Effector CD4-positive, alpha-beta T cell (primary cell): ENCODE measurements around the gene C2CD2.
"Not testable (repeated sequence)": the region's sequence is repeated elsewhere in the genome, so short reads cannot be mapped to it uniquely, and the experiment has no call there.

ENCODE experiments used
- DNase-seq: peaks from one replicate; pipeline ENCODE4 v3.0.0-alpha.2; 2020
- total RNA-seq: gene quantifications from one replicate; lab custom pipeline; 2026; lab: John Stamatoyannopoulos, UW

The C2CD2 gene
- 12.9 reads per million, percentile 37 among the genes with 10 or more reads in this experiment for total RNA-seq

DNA sequence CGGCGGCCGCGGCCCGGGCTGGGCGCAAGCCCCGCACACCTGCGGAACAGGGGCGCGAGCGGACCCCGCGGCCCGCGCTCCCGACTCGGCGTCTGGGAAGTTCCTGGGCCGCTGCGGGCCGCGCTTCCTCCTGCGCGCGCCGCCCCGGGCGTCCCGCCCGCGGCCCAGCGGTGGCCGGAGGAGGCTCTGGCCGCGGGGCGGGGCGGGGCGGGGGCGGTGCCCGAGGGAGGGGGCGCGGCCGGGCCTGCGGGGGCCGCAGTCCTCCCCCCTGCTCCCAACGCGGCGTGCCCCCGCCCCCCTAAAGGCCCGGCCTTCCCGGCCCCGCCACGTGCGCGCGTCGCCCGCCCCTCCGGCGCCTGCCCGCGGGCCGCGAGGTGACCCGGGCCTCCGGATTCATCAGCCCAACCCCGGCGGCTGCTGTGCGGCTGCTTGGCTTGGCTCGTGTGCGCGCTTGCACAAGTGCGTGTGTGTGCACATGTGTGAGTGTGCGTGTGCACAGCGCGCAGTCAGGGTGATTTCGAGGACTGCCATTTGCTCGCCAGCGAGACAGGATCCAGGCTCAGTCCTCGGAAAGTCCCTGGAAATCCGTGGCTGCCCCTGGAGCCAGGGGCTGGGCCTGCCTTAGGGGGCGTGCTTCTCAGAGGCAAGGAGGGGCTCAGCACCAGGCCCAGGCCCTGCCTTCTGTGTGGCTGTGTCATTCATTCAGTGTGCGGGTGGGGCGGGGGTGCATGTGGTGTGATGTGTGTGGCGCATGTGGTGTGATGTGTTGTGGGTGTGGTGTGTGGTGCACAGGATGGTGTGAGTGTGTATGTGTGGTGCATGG, at the start of gene C2CD2:
C2CD2 (minus strand) TSS at position 188 of the 823 bp plus-strand sequence. CDS start 370 bp downstream, outside the sequence.
- no peak for DNase-seq

DNA sequence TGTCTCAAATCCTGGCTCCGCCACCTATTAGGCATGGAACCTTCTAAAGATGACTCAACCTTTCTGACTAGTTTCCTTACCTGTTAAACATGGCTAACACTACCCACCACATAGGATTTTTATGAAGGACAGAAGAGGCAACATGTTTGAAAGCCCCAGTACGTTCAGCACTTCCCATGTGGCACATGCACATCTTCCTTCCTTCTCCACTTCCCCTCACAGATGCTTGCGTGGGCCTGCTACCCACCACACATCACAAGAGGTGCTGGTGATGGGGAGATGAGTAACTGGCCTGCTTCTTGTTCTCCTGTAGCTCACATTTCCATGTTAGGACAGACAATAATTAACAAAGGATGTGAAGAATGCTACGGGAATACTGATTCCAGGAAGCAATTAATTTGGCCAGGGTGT, 49.2 kb upstream of the C2CD2 start:
- no peak for DNase-seq

DNA sequence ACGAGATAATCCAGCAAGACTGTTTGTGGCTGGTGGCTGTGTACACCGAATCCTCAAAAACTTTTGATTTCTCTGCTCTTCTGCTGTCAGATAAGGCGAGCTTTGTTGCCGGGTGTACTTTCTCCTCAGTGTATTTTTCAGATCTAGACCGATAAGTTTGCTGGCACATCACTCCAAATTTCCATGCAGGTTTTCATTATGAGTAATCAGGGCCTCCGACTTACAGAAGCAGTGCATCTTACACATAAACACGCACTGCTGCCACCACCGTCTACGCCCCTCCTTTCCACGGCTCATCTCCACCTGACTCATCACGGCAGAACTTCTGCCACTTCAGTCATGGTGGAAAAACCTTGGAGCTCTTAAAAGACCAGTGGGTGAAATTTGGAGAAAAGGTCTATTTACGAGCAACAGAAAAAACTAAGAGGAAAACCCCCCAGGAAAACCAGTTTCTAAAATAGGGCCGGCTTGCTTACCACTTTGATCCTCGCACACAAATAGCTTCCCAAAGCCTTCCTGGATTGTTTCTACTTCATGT, 48.7 kb upstream of the C2CD2 start:
- peak; percentile 28 for DNase-seq

DNA sequence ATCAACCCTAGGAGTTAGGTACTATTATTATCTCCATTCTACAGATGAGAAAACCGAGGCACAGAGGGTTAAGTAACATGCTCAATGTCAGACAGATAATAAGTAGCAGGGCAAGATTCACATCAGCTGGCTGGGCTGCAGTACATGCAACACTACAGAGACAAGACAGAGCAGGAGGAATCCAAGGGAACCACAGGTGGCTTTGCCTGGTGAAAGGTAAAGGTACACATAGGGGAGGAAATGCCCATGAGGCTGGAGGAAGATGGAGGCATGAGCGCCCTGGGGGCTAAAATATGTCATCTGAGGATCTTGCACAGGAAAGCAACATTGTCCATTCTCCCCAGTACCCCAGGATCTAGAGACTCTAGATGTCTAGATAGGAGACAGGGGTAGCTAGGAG, 48.0 kb upstream of the C2CD2 start:
- DNase-seq: no peak

DNA sequence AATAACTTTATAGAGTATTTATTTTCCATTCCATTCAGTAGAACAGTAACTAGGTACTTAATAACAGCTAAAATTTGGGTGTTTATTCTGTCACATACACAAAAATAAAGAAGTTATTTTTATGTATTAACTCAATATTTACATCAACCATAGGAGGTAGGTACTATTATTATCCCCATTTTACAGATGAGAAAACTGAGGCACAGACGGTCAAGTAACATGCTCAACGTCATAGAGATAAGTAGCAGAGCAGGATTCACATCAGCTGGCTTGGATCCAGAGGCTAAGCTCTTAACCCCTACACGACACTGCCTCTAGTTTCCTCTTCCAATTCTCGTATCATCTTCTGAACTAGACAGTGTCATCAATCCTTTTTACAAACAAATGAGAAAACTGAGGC, 47.1 kb upstream of the C2CD2 start:
- DNase-seq: no peak

DNA sequence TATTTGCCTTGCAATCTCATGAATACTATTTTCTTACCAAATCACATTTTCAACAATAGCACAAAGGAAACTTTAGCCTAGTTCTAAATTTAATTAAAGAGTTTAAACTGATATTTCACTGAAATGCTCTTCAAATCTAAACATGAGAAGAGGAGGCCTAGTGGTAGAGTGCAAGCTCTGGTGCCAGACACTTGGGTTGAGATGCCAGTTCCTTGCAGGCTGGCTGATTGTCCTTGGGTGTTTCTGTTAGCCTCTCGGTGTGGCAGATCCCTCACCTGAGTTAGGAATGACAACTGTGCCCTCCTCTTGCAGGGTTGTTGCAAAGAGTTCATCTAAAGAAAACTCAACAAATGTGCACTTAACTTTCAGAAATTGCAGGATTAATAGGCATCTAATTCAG, 43.8 kb upstream of the C2CD2 start:
- DNase-seq: no peak

DNA sequence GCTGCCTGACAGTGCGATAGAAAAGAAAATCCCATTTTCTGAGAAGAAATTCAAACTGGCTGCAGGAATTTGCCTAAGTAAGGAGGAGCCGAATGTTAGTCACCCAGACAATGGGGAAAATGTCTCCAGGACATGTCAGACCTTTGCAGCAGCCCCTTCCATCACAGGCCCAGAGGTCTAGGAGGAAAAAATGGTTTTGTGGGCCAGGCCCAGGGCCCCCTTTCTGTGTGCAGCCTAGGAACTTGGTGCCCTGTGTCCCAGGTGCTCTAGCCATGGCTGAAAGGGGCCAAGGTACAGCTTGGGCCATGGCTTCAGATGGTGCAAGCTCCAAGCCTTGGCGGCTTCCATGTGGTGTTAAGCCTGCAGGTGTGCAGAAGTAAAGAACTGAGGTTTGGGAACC, 41.8 kb upstream of the C2CD2 start:
- no peak for DNase-seq

DNA sequence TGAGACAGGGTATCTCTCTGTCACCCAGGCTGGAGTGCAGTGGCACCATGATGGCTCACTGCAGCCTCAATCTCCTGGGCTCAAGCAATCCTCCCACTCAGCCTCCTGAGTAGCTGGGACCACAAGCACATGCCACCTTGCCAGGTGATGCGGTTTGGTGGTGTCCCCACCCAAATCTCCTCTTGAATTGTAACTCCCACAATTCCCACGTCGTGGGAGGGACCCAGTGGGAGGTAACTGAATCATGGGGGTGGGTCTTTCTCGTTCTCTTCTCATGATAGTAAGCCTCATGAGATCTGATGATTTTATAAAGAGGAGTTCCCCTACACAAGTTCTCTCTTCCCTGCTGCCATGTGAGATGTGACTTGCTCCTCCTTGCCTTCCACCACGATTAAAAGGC, 40.8 kb upstream of the C2CD2 start:
- DNase-seq: not testable (repeated sequence)

DNA sequence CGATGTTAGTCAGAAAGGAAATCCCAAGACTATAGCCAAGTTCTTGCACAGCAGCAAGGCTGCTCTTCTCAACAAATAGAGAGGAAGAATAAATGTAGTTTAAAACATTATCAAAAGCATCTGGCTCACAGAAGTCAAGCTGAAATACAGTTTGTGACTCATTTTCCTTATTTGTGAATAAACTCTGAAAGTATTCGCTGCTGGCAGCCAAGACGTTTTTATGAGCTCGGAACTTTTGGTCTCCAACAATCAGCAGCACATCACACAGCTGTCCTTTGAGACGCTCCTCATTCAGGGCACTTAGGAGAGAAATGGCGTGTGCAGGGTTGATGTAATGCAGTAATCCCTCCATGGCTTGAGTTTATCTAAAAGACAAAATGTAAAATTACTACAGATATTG, 39.9 kb upstream of the C2CD2 start:
- no peak for DNase-seq

DNA sequence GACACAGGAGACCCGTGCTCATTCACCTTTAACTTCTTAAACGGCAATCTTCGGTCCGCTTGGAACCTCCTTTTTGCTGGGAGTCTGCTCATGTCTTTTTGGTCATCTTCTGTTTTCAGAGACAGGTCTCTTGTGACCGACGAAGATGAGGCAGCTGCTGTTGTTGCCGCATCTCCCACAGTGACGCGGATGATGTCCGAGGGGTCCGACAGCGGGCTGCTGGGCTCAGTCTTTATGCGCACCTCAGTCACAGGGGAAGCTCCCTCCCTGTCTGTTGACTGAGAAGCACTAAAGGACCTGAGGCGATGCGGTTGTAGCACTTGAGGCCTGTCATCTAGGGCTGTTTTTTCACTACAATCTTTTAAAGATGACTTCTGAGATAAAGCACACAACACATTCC, 38.8 kb upstream of the C2CD2 start:
- no peak for DNase-seq

DNA sequence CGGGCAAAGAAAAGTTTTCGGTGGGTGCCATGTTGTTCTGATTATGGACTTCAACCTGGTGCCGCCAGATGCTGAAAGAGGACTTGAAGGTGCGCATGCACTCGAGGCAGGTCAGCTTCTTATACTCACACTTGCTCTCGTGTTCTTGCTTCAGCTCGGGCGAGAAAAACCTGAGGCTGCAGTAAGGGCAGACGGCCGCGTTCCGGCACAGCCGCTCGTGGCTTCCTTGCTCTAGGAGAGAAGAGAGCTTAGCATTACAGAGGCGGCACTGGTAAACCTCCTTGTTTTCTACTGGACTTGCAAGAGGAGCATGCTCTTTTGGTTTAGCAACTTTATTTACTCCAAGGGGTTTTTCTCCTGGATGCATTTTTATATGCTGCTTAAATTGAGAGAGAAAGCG, 37.8 kb upstream of the C2CD2 start:
- no peak for DNase-seq

DNA sequence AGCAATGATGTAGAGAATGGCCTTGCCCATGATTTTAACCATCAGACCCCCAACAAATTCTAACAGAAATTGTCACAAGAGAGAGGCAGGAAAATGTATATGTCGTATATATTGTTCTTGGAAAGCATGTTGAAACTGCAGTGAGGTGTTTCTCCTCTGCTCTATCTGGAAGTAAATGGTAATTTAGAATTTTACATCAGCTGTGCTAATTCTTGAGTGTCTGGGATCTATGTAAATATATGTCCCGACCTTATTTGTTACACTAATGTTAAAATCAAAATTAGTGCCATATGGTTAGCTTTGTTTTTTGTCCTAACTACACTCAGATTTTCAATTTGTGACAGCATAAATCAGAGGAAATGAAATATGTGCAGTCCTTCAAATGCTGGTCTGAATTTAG, 35.9 kb upstream of the C2CD2 start:
- DNase-seq: no peak

DNA sequence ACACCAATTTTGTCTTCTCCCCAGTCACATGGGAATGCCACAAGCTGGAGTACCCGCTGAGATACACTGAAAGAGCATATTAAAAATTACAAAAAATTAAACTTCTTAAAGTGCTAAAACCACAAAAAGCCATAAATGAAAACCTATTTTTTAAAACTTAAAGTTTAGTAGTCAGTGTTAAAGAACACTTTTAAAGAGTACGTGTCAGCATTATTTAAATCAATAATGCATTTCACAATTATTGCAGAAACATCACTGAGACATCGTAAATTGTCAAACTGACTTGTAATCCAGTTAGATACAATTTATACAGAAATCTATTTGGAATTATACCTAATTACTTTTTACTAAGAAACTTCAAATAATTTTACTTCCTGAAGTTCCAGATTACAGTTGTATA, 33.5 kb upstream of the C2CD2 start:
- DNase-seq: no peak

DNA sequence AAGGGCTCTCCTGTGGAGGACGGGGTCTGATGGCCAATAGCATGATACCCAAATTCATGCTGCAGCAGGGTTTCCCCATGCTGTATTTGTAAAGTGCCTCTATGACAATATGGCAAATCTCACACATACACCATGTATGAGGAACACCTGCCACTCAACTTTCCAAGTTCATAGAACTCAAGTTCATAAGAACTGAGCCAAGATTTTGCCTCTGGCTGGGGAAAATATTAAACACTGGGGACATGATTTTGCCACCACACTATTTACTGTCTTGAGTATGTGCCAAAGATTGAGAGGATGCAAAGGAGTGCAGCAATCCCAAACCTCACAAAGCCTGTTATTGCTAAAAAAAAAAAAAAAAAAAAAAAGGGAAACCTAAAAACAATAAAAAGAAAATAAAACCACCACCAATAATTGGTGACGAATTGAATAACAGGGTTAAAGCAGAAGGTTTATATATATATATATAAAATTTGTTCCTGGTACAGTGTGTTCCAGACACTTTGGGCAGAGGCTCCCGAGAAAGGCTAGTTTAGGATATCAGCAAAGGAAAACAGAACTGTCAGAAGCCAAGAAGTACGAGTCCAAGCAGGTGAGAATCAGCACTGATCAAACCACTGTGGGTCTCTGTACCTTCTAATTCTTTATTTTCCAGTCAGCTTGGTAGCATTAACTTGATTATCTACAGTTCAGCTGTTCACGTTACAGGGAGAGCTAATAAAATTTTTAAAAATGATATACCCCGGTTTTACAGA, 32.0 kb upstream of the C2CD2 start:
- no peak for DNase-seq

DNA sequence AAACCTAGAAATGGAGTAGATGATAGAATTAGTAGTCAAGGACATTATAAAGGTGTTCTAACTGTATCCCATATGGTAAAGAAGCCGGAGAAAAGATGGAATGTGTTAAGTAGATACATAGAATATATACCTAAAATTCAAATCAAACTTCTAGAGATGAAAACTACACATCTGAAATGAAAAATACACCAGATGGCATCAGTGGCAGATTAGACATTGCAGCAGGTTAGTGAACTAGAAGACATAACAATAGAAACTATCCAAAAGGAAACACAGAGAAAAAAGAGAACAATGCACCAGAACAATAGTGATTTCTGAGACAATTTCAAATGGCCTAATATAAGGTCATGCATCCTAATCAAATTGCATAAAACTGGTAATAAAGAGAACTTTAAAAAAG, 29.4 kb upstream of the C2CD2 start:
- no peak for DNase-seq

DNA sequence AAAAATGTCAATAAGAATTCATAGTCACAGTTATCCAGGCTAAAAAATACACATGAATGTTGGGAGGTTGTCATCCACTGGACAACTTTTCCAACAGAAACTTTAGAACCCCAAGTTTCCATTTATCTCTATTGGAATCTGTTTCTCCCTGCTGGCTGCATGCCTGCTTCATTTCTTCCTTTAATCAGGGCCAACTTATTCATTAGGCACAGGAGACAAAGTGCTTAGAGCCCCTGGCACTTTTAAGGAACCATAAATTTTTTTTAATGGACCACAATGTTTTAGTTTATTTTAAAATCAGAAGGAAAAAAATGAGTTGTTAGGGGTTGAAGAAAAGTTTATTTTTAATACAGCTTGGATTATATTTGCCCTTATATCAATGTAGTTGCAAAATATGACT, 26.7 kb upstream of the C2CD2 start:
- DNase-seq: no peak

DNA sequence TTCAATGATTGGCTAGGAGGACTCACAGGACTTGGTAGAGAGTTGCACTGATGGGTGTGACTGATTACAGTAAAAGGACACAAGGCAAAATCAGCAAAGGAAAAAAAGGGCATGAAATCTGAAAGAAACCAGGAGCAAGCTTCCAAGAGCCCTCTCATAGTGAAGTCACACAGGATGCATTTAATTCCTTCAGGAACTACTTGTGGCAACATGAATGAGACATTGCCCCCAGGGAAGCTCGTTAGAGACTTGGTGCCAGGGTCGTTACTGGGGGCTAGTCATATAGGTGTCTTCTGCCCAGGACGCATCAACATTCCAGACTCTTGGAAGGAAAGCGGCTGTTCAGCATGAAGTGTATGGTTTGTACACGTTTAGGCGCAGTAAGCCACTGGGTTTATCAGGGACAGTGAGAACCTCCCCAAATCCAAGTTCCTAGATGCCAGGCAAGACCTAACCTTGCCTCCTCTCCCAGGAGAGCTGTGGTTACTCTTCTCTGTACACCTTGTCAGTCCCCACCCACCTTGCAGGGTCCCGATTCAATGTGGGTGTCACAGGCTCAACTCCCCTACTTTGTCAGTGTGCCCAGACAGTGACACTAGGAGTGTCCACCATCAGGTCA, 26.0 kb upstream of the C2CD2 start:
- DNase-seq: no peak

DNA sequence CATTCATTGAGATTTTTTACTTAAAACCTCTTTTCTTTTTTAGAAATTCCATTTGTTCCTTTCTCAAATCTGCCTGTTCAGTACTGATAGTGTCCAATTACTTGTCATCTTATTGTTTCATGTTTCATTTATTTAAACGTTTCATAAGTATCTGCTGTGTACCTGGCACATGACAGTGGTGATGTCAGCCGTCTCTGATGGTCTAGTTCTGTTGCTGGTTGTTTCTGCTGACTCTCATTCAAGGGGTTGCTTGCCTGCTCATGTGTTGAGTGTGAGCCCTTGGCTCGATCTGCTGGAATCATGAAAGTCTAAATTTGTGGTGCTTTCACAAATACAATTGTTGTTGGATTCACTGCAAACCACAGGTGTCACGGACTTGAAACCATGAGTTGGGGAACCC, 25.5 kb upstream of the C2CD2 start:
- DNase-seq: no peak

DNA sequence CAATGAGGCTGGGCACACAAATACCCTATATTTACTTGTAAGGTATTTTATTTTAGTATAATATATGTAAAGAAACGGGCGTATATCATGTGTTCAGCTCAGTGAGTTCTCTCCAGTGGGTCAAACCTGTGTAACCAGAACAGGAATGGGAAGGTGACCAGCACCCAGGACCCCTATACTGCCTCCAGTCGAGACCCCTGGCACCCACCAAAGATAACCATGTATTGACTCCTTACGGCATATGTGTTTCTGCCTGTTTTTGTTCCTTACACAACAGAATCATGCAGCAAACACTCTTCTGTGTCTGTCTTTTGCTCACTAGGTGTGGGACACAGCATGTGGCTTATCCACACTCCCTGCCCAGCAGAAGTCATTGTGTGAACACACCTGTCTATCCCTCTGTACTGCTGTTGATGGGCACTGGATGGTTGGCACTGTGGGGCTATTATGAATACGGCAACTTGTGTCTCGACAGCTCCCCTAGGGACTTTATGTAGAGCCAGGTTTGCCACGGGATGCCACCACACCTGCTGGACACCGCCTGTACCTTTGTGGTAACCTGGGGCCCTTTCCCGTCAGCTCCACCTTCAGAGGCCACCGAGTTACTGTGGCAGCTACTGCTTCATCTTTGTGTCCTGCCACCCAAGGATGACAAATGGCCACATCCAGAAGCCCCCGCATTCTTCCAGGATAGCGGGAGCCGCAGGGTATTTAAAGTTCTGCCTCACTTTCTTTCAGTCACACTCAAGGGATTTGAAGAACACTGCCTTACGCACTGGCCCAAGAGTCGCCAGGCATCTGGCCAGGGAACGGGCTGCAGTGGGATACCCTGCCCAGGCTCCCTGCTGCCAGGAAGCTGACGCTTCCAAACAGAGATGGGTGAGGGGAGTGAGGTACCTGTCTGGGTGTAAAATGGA, 23.5 kb upstream of the C2CD2 start:
- no peak for DNase-seq

DNA sequence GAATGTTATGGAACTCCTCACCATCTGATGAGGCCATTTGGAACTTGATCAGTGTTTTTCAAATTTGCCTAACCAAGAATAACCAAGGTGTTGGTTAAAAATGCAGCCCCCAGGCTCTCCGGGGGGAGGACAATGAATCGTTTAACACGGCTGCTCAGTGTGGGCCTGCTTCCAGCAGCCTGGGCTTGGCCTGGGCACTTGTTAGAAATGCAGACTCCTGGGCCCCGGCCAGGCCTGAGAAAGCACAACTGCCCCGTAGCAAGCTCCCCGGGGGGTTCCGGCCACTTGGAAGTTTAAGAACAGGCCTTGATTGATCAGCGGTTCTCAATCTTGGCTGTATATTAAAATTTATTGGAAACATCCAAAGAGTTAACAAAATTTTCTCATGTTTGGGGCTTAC, 22.8 kb upstream of the C2CD2 start:
- DNase-seq: no peak

DNA sequence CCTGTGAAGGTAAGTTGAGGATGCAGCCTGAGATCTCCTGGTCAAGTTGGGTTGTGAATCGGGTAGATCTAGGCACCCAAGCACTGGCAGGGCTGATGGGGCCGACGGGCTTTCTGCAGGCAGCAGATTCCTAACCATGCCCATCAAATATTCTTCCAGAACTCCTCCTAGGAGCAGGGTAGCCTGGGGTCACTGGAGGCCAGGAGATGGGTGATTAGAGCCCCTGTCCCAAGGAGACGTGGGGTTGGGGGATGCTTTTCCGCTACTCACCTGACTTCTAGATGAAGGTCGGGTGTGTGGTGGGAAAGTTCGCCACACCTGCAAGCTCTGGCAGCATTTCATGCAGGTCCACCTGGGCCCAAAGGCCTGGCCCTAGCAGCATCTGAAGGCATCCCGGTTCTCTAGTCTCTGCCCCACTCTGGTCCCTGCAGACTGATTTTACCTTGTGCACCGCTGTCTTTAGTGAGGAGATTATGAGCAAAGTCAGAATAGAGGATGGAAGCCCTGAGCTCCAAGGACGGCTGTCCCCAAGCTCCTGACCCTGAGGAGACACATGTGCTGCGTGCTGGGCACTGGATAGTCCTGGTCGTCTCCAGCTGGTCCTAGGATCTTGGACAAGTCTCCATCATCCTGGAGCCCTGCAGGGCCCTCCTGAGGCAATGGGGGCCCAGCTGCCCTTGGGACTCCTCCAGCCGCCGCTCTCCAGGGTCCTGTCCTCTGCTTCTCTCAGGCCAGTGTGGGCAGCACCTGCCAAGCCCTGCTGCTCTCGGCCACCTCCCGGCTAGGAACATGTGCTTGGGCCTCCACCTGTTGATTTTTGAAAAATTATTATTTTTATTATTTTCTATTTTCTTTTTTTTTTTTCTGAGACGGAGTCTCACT, 21.8 kb upstream of the C2CD2 start:
- no peak for DNase-seq

DNA sequence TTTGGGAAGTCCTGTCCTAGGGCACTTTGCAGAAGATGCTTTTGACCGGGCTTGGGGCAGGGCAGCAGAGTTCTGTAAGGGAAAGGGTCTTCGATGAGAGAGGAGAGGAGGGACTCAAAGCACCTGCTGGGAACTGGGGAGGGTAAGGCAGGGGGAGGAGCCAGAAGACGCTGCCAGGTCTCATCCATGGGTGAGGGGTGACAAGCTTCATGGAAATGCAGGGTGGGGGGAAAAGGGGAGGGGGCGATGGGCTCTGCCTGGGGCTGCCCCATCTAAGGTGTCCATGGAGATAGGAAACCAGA, 20.9 kb upstream of the C2CD2 start:
- no peak for DNase-seq
